ENCODE data around the gene CDCA8. TPM values are rescaled to one million over a fixed set of nuclear protein-coding genes. Genes with fewer than 3 reads are reported as not detected.

Gene CDCA8
- total RNA-seq, 1 donor from 2014 or later = 72.1 TPM

- Mint-ChIP-seq H3K36me3 (ENCODE audit: low read depth) (peaks cover 6% of the 10 kb centered on the region), H3K4me1 (peaks cover 40% of the 10 kb centered on the region), H3K27ac (ENCODE audit: unreplicated experiment) (peak overlapping the region; percentile 97), H3K9me3 (no peaks in the 10 kb centered on the region), H3K4me3 (peak overlapping the region; percentile 100), H3K27me3 (ENCODE audit: low read depth) (no peaks in the 10 kb centered on the region)
- no peak for TF ChIP-seq CTCF (conservative IDR thresholded peaks at IDR 0.05)
- peak; percentile 12 for DNase-seq (ENCODE audit: low read depth, low spot score)
These were observed 729 bp upstream of the CDCA8 start for GRCh38 chr1:37691497-37692077.

DNA sequence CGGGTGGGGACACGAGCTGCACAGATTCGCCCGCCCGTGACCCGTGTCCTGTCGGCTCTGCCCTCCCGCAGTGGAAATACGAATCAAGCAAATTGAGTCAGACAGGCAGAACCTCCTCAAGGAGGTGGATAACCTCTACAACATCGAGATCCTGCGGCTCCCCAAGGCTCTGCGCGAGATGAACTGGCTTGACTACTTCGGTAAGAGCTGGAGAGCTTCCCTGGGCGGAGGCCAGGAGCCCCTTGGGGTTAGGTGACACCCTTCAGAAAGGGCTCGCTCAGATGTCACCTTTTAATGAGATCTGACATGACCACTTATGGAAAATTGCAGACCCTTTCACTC lies 489 bp downstream of the CDCA8 start:
- peak overlapping the region; percentile 100 for H3K4me3 Mint-ChIP-seq
- H3K9me3 Mint-ChIP-seq = no peaks in the 10 kb centered on the region
- peaks cover 6% of the 10 kb centered on the region for H3K36me3 Mint-ChIP-seq (ENCODE audit: low read depth)
- H3K27me3 Mint-ChIP-seq (ENCODE audit: low read depth) = no peaks in the 10 kb centered on the region
- H3K27ac Mint-ChIP-seq (ENCODE audit: unreplicated experiment) = peak overlapping the region; percentile 97
- H3K4me1 Mint-ChIP-seq = peaks cover 40% of the 10 kb centered on the region
- no peak for TF ChIP-seq CTCF (conservative IDR thresholded peaks at IDR 0.05)
- no peak for DNase-seq (ENCODE audit: low read depth, low spot score)

GRCh38 chr1:37697090-37697489 lies 4.8 kb downstream of the CDCA8 start:
- no peaks in the 10 kb centered on the region for H3K9me3 Mint-ChIP-seq
- no peak overlapping the region for H3K4me3 Mint-ChIP-seq
- DNase-seq (ENCODE audit: low read depth, low spot score) = no peak
- no peak for TF ChIP-seq CTCF (conservative IDR thresholded peaks at IDR 0.05)
- H3K27me3 Mint-ChIP-seq (ENCODE audit: low read depth) = no peaks in the 10 kb centered on the region
- H3K27ac Mint-ChIP-seq (ENCODE audit: unreplicated experiment) = no peak overlapping the region
- H3K4me1 Mint-ChIP-seq = peaks cover 8% of the 10 kb centered on the region
- H3K36me3 Mint-ChIP-seq (ENCODE audit: low read depth) = peaks cover 8% of the 10 kb centered on the region

- peaks cover 12% of the 10 kb centered on the region for H3K36me3 Mint-ChIP-seq (ENCODE audit: low read depth)
- no peaks in the 10 kb centered on the region for H3K27me3 Mint-ChIP-seq (ENCODE audit: low read depth)
- no peak overlapping the region for H3K27ac Mint-ChIP-seq (ENCODE audit: unreplicated experiment)
- no peaks in the 10 kb centered on the region for H3K9me3 Mint-ChIP-seq
- H3K4me1 Mint-ChIP-seq = peaks cover 4% of the 10 kb centered on the region
- DNase-seq (ENCODE audit: low read depth, low spot score) = no peak
- TF ChIP-seq CTCF (conservative IDR thresholded peaks at IDR 0.05) = no peak
- no peak overlapping the region for H3K4me3 Mint-ChIP-seq
These were observed 5.4 kb downstream of the CDCA8 start for GRCh38 chr1:37697737-37698136.

DNA sequence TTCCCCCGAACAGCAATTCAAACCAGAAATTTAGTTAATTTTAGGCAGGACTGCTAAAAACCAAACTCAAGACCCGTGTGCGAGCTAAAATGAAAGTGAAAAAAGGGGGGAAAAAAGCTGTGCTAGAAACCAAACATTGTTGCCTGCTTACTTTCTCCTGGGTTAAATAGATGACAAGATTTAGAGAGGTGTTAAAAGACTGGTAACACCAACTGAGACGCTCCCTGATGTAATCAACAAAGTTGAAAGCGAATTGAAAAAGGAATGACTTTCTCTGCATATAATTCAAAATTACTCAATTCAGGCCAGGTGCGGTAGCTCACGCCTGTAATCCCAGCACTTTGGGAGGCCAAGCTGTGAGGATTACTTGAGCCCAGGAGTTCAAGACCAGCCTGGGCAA lies 6.8 kb downstream of the CDCA8 start:
- no peaks in the 10 kb centered on the region for H3K9me3 Mint-ChIP-seq
- H3K4me3 Mint-ChIP-seq = peak overlapping the region; percentile 61
- DNase-seq (ENCODE audit: low read depth, low spot score) = no peak
- TF ChIP-seq CTCF (conservative IDR thresholded peaks at IDR 0.05) = no peak
- peaks cover 15% of the 10 kb centered on the region for H3K36me3 Mint-ChIP-seq (ENCODE audit: low read depth)
- no peak overlapping the region for H3K27ac Mint-ChIP-seq (ENCODE audit: unreplicated experiment)
- H3K4me1 Mint-ChIP-seq = peaks cover 3% of the 10 kb centered on the region
- no peaks in the 10 kb centered on the region for H3K27me3 Mint-ChIP-seq (ENCODE audit: low read depth)

All from neural crest cell (in vitro differentiated cells).